ENCODE results near the gene OR56A3.
"Not testable (repeated sequence)": the region's sequence is repeated elsewhere in the genome, so short reads cannot be mapped to it uniquely, and the experiment has no call there.

The OR56A3 gene, protein sequence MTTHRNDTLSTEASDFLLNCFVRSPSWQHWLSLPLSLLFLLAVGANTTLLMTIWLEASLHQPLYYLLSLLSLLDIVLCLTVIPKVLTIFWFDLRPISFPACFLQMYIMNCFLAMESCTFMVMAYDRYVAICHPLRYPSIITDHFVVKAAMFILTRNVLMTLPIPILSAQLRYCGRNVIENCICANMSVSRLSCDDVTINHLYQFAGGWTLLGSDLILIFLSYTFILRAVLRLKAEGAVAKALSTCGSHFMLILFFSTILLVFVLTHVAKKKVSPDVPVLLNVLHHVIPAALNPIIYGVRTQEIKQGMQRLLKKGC

DNA sequence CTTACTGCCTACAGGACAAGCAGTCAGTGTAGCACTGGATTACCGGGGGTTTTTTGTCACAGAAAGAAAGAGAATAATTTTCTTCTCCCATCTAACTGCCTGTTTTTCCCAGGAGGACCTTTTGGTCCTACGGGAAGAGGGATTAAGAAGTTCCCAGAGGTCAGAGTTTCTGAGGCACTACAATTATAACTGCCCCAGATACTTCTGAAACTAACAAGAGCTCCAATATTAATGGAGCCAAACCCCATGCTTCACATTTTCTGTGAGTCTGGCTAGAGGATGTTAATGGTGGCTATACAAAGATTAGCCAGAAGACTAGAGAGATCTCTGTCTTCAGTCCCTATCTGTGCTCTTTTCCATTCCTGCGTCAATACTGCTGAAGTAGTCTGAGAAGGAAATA lies at the start of gene OR56A3:
Gene OR56A3 (plus strand): TSS at position 301 of the 400 bp plus-strand sequence. CDS start 5,096 bp downstream, outside the sequence.
- ATAC-seq (no peak), DNase-seq (no peak)

DNA sequence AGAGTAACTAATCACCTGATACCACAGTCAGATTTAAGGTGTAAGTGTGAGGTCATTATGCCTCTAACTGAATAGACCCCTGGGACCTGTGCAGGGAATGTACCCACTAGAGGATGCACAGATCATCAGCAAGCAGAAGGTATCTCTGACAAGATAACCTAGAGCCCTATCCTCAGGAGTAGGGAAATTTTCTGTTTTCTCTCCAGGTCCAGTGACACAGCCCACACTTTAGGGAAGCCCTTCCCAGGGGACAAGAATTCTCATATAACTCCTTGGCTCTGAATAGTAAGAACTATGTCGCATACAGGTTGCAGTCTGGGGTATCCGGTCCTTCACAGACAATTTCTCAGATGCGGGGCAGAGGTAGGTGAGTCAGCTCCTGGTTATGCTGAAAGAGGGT lies 49.1 kb upstream of the OR56A3 start, which contains the start of gene OR52E5:
Gene OR52E5 (plus strand): TSS at position 301 of the 400 bp plus-strand sequence. CDS start 7,569 bp downstream, outside the sequence.
- no peak for DNase-seq
- ATAC-seq, result no peak

GRCh38 chr11:5899534-5899933 lies 42.5 kb upstream of the OR56A3 start:
- DNase-seq (no peak), ATAC-seq (no peak)

DNA sequence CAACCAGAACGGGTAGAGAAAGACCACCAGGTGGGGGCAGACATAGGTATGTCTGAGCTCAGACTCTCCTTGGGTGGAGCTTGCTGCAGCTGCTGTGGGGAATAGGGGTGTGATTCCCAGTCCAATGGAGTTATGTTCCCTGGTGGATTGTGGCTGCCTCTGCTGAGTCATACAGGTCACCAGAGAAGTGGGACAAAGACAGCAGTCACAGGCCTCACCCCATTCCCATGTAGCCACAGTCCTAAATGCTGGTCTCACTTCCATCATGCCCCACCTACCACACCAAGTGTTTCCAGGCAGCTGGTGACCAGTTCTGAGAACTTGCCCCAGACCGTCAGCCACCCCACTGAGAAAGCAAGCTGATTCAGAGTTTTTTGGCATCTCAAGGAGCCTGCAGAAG lies 31.5 kb upstream of the OR56A3 start:
- DNase-seq (no peak), ATAC-seq (no peak)

- ATAC-seq (peak; percentile 79), DNase-seq (peak; percentile 10)
Measured at GRCh38 chr11:5922749-5923426, 19.2 kb upstream of the OR56A3 start.

DNA sequence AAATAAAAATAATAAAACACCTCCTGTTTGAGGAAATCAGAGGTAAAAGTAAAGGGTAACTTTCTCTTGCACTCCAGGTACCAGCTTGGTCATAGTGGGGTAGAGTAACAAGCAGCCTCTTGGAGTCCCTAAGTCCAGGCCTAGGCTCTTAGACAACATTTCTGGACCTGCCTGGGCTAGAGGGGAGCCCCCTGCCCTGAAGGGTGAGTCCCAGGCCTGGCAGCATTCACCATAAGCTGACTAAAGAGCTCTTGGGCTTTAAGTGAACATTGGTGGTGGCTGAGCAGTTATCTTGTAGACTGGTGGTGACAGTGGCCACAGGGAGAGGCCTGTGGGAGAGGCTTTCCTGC lies 18.6 kb upstream of the OR56A3 start:
- ATAC-seq, result peak; percentile 53
- no peak for DNase-seq

DNA sequence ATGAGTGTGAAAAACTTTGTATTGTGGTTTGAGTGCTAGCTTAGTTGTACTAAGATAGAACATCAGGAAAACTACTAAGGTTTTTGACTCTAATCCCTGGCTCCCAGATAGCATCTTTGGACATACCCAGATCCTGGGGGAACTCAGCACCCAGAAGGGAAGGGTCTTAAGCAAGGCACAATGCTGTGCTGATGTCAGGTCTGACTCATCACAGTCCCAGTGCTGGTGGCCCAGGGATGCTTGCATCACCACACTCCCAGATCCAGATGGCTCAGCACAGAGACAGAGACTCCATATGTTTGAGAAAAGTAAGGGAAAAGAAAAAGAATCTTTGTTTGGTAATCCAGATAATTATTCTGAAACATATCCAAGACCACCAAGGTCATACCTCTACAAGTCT lies 18.3 kb upstream of the OR56A3 start:
- no peak for DNase-seq
- ATAC-seq, result no peak

DNA sequence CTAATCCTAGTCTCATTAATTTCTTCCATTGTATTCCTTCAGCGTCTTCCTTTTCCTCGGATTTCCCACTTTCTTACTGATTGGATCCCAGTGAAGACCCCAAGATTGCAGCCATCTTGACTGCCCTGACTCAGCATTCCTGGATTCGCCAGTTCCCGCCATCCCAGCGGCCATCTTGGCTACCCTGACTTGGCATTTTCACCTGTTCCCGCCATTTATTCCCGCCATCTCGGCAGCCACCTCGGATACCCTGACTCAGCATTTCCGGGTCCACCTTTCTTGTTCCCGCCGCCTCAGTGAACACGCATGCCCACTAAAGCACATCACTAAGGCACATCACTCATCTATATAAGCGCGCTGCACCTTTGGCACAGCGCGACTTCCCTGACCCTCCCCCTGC lies 13.8 kb upstream of the OR56A3 start:
- ATAC-seq (no peak), DNase-seq (no peak)

DNA sequence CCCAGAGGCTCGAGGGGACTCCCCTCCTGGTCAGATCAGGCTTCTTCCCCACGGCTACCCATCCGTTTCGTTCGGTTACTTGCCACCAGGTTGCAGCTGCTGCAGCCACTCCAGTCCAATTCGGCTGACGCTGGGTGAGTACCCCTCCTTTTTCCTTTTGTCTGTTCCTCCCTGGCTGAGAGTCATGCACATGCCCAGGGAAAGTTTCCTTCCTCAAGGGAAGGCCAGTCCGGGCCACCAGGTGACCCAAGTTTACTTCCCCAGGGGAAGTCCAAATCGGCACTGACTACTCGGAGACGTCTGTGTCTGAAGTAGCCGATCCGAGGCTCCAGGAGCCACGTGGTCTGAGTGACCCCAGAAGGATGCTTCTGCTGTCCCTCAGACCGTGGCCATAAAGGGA lies 13.2 kb upstream of the OR56A3 start:
- no peak for ATAC-seq
- DNase-seq, result no peak

- ATAC-seq (no peak), DNase-seq (no peak)
Measured at GRCh38 chr11:5929571-5930368, 12.3 kb upstream of the OR56A3 start.

DNA sequence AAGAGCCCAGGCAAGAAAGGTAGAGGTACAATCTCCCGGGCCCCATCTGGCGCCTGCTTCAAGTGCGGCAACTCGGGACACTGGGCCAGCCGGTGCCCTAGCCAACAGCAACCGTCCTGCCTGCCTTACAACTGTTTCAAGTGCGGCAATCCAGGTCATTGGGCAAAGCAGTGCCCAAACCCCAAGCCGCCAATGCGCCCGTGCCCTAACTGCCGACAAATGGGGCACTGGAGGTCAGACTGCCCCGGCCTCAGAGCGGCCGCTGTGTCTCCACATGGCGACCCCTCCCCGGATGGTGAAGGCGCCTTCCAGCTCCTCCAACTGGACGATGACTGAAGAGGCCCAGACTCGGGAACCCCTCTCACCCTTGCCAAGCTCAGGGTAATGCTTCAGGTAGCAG lies 11.4 kb upstream of the OR56A3 start:
- DNase-seq, result no peak
- no peak for ATAC-seq

DNA sequence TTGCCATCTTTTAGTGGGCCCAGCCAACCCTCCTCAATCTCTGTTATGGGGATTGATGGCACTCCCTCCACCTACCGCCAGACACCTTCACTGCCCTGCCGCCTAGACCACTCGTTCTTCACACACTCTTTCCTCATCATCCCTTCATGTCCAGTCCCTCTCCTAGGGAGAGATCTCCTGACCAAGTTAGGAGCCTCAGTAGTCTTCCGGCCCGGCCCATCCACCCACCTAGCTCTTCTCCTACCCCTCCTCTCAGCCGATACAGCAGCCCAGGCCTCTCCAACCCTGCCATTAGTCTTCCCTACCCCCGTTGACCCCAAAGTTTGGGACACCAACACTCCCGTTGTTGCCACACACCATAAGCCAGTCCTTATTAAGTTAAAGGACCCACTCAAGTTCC lies 11.0 kb upstream of the OR56A3 start:
- no peak for DNase-seq
- no peak for ATAC-seq

DNA sequence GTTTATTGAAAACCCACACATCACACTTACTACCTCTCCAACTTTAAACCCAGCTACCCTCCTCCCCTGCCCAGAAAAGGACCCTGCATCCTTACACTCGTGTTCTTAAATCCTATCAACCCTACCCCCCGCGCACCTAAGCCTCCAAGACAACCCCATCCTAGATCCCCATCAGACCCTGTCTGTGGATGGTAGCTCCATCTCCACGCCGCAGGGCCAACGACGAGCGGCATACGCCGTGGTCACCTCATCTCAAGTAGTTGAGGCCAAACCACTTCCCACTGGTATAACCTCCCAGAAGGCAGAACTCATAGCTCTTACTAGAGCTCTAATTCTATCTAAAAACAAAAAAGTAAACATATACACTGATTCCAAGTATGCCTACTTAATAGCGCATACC lies 9.4 kb upstream of the OR56A3 start:
- DNase-seq (no peak), ATAC-seq (no peak)

DNA sequence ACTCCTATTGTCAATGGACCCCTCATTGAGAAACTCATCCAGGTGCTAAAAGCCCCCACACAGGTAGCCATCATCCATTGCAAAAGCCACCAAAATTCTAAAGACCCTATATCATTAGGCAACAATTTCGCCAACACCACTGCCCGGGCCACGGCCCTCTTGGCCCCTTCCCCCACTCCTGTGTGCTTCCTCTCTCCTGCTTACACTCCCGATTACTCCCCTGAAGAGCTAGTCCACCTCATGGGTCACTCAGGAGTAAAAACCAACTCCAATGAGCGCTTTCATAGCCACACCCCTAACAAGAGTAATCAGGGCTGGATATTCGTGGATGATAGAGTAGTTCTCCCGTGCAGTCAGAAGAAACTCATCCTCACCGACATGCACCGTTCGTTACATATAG lies 8.9 kb upstream of the OR56A3 start:
- ATAC-seq (no peak), DNase-seq (no peak)

DNA sequence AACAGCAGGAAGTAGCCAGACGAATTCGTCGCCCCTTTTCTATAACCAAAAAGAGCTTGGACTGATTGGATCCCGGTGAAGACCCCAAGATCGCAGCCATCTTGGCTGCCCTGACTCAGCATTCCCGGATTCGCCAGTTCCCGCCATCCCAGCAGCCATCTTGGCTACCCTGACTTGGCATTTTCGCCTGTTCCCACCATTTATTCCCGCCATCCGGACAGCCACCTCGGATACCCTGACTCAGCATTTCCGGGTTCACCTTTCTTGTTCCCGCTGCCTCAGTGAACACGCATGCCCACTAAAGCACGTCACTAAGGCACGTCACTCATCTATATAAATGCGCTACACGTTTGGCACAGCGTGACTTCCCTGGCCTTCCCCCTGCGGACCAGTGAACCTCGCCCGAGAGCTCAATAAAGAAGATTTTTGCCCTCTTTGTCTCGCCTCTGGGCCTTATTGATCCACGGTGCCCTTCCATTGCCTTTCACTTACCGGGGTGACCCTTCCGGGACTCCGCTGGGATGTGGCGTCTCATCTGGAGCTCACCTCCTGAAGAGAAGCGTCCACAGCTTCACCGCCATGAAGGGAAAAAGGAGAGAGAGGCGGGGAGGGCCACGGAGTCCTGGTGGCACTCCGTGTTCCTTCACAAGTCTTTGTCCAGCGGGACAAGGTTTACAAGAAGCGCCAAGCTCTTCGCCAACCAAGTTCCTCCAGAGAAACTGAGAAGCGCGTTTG lies 4.0 kb upstream of the OR56A3 start:
- no peak for DNase-seq
- ATAC-seq, result no peak

DNA sequence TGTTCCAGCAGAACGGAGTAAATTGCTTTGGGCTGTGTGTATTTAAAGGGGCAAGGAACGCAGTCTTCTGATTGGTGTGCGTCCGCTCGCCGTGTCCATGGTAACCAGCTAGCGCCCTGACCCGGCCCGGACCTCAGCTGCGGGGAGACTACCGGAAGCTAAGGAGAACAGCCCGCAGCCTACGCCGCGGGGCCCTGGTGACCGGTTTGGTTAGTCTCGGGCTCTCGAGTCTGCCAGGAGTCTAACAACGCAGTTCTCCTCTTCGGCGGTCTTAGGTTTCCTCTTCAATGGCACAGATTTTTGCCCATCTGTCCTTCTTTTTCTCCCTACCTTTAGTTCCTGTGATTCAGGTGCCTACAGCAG lies 3.5 kb upstream of the OR56A3 start:
- no peak for DNase-seq
- ATAC-seq, result no peak

GRCh38 chr11:5940748-5941147 lies 1.3 kb upstream of the OR56A3 start:
- ATAC-seq (no peak), DNase-seq (no peak)

GRCh38 chr11:5955586-5955985 lies 13.5 kb downstream of the OR56A3 start:
- ATAC-seq (no peak), DNase-seq (no peak)

DNA sequence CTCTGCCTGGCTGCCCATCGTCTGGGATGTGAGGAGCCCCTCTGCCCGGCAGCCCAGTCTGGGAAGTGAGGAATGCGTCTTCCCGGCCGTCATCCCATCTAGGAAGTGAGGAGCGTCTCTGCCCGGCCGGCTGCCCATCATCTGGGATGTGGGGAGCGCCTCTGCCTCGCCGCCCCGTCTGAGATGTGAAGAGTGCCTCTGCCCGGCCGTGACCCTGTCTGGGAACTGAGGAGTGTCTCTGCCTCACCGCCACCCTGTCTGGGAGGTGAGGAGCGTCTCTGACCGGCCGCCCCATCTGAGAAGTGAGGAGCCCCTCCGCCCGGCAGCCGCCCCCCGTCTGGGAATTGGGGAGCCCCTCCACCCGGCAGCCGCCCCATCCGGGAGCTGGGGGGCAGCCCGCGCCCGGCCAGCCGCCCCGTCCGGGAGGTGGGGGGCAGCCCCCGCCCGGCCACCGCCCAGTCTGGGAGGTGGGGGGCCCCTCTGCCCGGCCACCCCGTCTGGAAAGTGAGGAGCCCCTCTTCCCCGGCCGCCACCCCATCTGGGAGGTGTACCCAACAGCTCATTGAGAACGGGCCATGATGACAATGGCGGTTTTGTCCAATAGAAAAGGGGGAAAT lies 18.8 kb downstream of the OR56A3 start:
- not testable (repeated sequence) for ATAC-seq

DNA sequence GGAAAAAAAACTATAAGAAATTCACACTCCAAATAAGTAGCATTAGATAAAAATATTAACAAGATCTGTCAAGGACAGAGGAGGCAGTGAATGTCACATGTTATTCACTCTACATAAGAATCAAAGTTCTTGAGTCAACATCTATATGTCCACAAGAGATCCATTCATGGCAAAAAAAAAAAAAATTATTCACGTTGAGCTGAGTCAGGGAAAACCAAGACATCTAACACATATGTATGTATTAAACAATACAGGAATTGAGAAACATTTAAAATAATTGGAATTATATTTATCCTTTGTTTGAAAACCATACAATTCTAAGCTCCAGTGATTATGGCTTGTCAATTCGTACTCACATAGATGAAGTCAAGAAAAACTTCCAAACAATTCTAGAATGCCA lies 24.9 kb downstream of the OR56A3 start:
- no peak for DNase-seq
- no peak for ATAC-seq

More for the DNA sequence above, 18.8 kb downstream of the OR56A3 start:
- not testable (repeated sequence) for DNase-seq

- ATAC-seq, result no peak
- DNase-seq, result no peak
Measured at GRCh38 chr11:5967708-5968107, 25.7 kb downstream of the OR56A3 start.

DNA sequence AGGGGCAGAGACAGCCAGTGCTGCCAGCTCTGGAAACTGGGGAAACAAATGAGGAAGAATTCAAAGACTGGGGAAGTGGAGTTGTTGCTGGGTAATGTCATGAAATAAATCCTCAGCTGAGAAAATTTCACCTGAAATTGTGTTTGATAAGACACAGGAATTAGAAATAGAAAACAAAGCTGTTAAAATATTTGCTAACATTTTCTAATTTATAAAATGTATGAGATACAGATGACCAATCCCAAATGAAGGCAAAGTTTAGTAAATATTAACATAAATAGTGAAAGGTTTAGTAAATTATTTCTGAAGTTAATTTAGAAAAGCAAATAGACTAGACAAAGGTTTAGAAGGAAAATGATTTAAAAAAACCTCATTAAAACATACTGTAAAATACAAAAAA lies 26.3 kb downstream of the OR56A3 start, which contains the start of gene OR56A5:
Gene OR56A5 (minus strand): TSS at position 101 of the 400 bp plus-strand sequence. CDS start 0 bp downstream, at position 101.
- DNase-seq, result no peak
- no peak for ATAC-seq
